ENCODE results near the gene KLRF1. TPM values are rescaled to one million over a fixed set of nuclear protein-coding genes. Genes with fewer than 3 reads are reported as not detected.

KLRF1 gene
- total and polyA plus RNA-seq, 2 donors (not counting 1 experiment from before 2014, with no cell fraction given): 1.0 to 1.7 TPM

- Histone ChIP-seq H3K79me2 (ENCODE audit: control insufficient read depth, insufficient read depth, low read length) (no peaks in the 10 kb centered on the region), H3K36me3 (replicated peaks in 1 of 2; ENCODE audit: control extremely low read depth in 1 of 2, control insufficient read depth in 1 of 2, extremely low read depth in 1 of 2, insufficient read depth in 2 of 2, low read length in 1 of 2) (no peaks in the 10 kb centered on the region), H3K9me3 (ENCODE audit: control extremely low read depth in 1 of 3, control insufficient read depth in 2 of 3, insufficient read depth in 1 of 3, low read length in 2 of 3) (no peaks in the 10 kb centered on the region), H3K9ac (ENCODE audit: low read length) (no peak overlapping the region), H3K27ac (ENCODE audit: low read length in 2 of 2) (no peak overlapping the region), H4K20me1 (ENCODE audit: control insufficient read depth, insufficient read depth, low read length, poor library complexity, severe bottlenecking) (no peaks in the 10 kb centered on the region), H3K4me3 (ENCODE audit: control extremely low read depth in 1 of 5, extremely low read depth in 1 of 5, insufficient read depth in 1 of 5, low read depth in 2 of 5, low read length in 4 of 5) (no peak overlapping the region), H2AFZ (ENCODE audit: insufficient read depth, low read depth, low read length, poor library complexity, severe bottlenecking) (no peak overlapping the region), H3K27me3 (replicated peaks in 1 of 4; ENCODE audit: control extremely low read depth in 1 of 4, control insufficient read depth in 3 of 4, insufficient read depth in 4 of 4, low read length in 3 of 4) (no peaks in the 10 kb centered on the region), H3K4me2 (replicated peaks; ENCODE audit: low read depth, low read length, poor library complexity, severe bottlenecking) (no peak overlapping the region), H3K4me1 (ENCODE audit: control insufficient read depth in 2 of 2, insufficient read depth in 2 of 2, low read length in 2 of 2) (peaks cover 3 to 15% of the 10 kb centered on the region in 2 donors)
- intact Hi-C loops (cut with micrococcal nuclease): no loop called here
- no peaks in the 10 kb centered on the region for H3K9me3 Mint-ChIP-seq (ENCODE audit: insufficient read depth)
- peaks cover 20% of the 10 kb centered on the region for H3K4me1 Mint-ChIP-seq
- no peak for DNase-seq
- POLR2A ChIA-PET: no interaction called here
- no peak overlapping the region for H3K4me3 Mint-ChIP-seq
- no CpG with 5 or more reads among the region's 2 CpGs for WGBS (ENCODE audit: insufficient coverage)
- ATAC-seq (ENCODE audit: low read depth): no peak
- H3K27me3 Mint-ChIP-seq: no peaks in the 10 kb centered on the region
- CTCF ChIA-PET: interaction anchor here (0.6 to 2.7 kb wide), 5 partner anchors 23 to 409 kb away, joined by 3 to 9 read pairs (median 6); no protein-coding TSS in a partner anchor
- H3K27ac Mint-ChIP-seq: no peak overlapping the region
- TF ChIP-seq, protein P1, sequence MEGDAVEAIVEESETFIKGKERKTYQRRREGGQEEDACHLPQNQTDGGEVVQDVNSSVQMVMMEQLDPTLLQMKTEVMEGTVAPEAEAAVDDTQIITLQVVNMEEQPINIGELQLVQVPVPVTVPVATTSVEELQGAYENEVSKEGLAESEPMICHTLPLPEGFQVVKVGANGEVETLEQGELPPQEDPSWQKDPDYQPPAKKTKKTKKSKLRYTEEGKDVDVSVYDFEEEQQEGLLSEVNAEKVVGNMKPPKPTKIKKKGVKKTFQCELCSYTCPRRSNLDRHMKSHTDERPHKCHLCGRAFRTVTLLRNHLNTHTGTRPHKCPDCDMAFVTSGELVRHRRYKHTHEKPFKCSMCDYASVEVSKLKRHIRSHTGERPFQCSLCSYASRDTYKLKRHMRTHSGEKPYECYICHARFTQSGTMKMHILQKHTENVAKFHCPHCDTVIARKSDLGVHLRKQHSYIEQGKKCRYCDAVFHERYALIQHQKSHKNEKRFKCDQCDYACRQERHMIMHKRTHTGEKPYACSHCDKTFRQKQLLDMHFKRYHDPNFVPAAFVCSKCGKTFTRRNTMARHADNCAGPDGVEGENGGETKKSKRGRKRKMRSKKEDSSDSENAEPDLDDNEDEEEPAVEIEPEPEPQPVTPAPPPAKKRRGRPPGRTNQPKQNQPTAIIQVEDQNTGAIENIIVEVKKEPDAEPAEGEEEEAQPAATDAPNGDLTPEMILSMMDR (IDR thresholded peaks at IDR 0.05): no peak
- no peak for TF ChIP-seq EZH2 (IDR thresholded peaks at IDR 0.05; ENCODE audit: borderline replicate concordance, insufficient read depth, low read depth, low read length, poor library complexity, severe bottlenecking)
Observed at GRCh38 chr12:9781360-9781759, 45.9 kb upstream of the KLRF1 start.

DNA sequence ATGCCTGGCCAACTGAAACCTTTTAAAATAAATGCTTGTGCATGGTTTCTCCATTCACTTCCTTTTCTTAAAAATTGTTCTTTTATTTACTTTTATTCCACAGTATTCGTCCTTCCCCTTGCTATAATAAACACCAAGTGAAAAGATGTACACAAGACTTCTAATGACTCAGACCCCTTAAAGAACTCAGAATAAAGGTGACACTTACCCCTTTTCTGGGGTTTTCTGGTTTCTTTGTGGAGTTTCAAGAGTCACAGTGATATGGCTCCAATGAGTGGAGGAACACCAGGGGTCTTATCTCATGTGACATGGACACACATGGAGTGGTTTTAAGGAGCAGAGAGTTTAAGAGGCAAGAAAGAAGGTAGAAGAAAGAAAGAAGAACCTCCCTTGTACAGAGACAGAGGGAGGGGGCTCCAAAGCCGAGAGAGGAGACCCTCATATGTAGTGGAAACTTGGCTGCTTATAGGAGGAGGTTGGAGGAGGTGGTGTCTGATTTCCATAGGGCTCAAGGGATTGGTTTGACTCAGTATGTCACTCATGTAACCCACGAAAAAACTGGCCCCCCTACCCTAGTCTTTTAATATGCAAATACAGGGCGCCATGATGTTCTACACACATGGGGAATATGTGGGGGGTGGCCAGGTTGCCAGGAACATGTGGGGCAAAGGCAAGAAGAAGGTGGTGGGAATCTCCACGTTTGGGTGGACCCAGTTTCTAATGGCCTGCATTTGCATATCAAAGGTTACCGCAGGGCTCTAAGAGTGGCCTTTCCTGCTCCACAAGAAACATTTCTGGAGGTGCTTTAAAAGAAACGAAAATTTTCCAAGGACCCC, 44.5 kb upstream of the KLRF1 start:
- Histone ChIP-seq H3K36me3 (replicated peaks in 1 of 2; ENCODE audit: control extremely low read depth in 1 of 2, control insufficient read depth in 1 of 2, extremely low read depth in 1 of 2, insufficient read depth in 2 of 2, low read length in 1 of 2) (no peaks in the 10 kb centered on the region), H3K4me1 (ENCODE audit: control insufficient read depth in 2 of 2, insufficient read depth in 2 of 2, low read length in 2 of 2) (peaks cover 3 to 15% of the 10 kb centered on the region in 2 donors), H3K27me3 (replicated peaks in 1 of 4; ENCODE audit: control extremely low read depth in 1 of 4, control insufficient read depth in 3 of 4, insufficient read depth in 4 of 4, low read length in 3 of 4) (no peaks in the 10 kb centered on the region), H4K20me1 (ENCODE audit: control insufficient read depth, insufficient read depth, low read length, poor library complexity, severe bottlenecking) (no peaks in the 10 kb centered on the region), H3K9ac (ENCODE audit: low read length) (no peak overlapping the region), H2AFZ (ENCODE audit: insufficient read depth, low read depth, low read length, poor library complexity, severe bottlenecking) (no peak overlapping the region), H3K27ac (ENCODE audit: low read length in 2 of 2) (no peak overlapping the region), H3K4me2 (replicated peaks; ENCODE audit: low read depth, low read length, poor library complexity, severe bottlenecking) (no peak overlapping the region), H3K9me3 (ENCODE audit: control extremely low read depth in 1 of 3, control insufficient read depth in 2 of 3, insufficient read depth in 1 of 3, low read length in 2 of 3) (no peaks in the 10 kb centered on the region), H3K4me3 (ENCODE audit: control extremely low read depth in 1 of 5, extremely low read depth in 1 of 5, insufficient read depth in 1 of 5, low read depth in 2 of 5, low read length in 4 of 5) (no peak overlapping the region), H3K79me2 (ENCODE audit: control insufficient read depth, insufficient read depth, low read length) (no peaks in the 10 kb centered on the region)
- CTCF ChIA-PET: interaction anchor here (2.0 to 2.7 kb wide), 2 partner anchors 31 to 32 kb away, joined by 6 to 9 read pairs; no protein-coding TSS in a partner anchor
- Mint-ChIP-seq H3K9me3 (ENCODE audit: insufficient read depth) (no peaks in the 10 kb centered on the region), H3K27me3 (no peaks in the 10 kb centered on the region), H3K4me1 (peaks cover 20% of the 10 kb centered on the region), H3K4me3 (no peak overlapping the region), H3K27ac (no peak overlapping the region)
- TF ChIP-seq EZH2 (IDR thresholded peaks at IDR 0.05; ENCODE audit: borderline replicate concordance, insufficient read depth, low read depth, low read length, poor library complexity, severe bottlenecking): no peak
- TF ChIP-seq, protein P1 (IDR thresholded peaks at IDR 0.05): no peak
- 88% methylated on average over 4 of the region's 7 CpGs for WGBS (ENCODE audit: insufficient coverage)
- ATAC-seq (ENCODE audit: low read depth) (no peak), DNase-seq (no peak)
- POLR2A ChIA-PET: no interaction called here
- intact Hi-C loops (cut with micrococcal nuclease): no loop called here

Data from B cell (primary cell).